Measurements from ENCODE around the gene OR1A2.
"Not testable (repeated sequence)": the region's sequence is repeated elsewhere in the genome, so short reads cannot be mapped to it uniquely, and the experiment has no call there.

GRCh38 chr17:3224721-3225352, 27.5 kb downstream of the OR1A2 start:
- TF ChIP-seq CTCF (IDR thresholded peaks at IDR 0.05; ENCODE audit: borderline replicate concordance, extremely low read depth, low read length, poor library complexity, severe bottlenecking); EZH2 (IDR thresholded peaks at IDR 0.05; ENCODE audit: borderline replicate concordance, low read depth, low read length, severe bottlenecking): not testable (repeated sequence)

Measured in DND-41 (cell line).